ENCODE results near the gene SF3B6. TPM values are rescaled to one million over a fixed set of nuclear protein-coding genes. Genes with fewer than 3 reads are reported as not detected.
"Not testable (repeated sequence)": the region's sequence is repeated elsewhere in the genome, so short reads cannot be mapped to it uniquely, and the experiment has no call there.

The SF3B6 gene
- total RNA-seq, 1 donor from 2014 or later = 55.2 TPM

DNA sequence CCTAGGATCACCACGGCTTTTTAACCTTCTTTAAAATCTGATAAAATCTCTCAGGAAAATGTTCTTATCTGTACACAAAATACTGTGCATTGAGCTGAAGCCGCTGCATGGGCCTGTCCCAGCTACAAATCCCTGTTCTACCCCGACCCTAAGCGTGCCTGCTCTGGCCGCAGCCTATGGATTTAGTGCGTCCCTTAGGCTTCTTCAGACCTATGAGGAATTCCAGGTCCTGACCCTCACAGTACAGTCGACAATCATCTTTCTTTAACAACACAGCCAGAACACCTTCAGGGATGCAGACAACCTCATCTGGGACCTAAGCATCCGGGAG is 28.5 kb downstream of the SF3B6 start:
- no peak overlapping the region for H3K27ac ChIP-seq
- H3K4me1 ChIP-seq = peaks cover 17% of the 10 kb centered on the region
- H3K4me3 ChIP-seq = peak overlapping the region; percentile 81
- H3K36me3 ChIP-seq = no peaks in the 10 kb centered on the region
- intact Hi-C loops (cut with DNase I) = no loop called here
- ATAC-seq (no peak), DNase-seq (no peak)
- no peaks in the 10 kb centered on the region for H3K27me3 ChIP-seq
- TF ChIP-seq, protein P1, sequence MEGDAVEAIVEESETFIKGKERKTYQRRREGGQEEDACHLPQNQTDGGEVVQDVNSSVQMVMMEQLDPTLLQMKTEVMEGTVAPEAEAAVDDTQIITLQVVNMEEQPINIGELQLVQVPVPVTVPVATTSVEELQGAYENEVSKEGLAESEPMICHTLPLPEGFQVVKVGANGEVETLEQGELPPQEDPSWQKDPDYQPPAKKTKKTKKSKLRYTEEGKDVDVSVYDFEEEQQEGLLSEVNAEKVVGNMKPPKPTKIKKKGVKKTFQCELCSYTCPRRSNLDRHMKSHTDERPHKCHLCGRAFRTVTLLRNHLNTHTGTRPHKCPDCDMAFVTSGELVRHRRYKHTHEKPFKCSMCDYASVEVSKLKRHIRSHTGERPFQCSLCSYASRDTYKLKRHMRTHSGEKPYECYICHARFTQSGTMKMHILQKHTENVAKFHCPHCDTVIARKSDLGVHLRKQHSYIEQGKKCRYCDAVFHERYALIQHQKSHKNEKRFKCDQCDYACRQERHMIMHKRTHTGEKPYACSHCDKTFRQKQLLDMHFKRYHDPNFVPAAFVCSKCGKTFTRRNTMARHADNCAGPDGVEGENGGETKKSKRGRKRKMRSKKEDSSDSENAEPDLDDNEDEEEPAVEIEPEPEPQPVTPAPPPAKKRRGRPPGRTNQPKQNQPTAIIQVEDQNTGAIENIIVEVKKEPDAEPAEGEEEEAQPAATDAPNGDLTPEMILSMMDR (IDR thresholded peaks at IDR 0.05) = no peak
- H3K9me3 ChIP-seq = no peaks in the 10 kb centered on the region

DNA sequence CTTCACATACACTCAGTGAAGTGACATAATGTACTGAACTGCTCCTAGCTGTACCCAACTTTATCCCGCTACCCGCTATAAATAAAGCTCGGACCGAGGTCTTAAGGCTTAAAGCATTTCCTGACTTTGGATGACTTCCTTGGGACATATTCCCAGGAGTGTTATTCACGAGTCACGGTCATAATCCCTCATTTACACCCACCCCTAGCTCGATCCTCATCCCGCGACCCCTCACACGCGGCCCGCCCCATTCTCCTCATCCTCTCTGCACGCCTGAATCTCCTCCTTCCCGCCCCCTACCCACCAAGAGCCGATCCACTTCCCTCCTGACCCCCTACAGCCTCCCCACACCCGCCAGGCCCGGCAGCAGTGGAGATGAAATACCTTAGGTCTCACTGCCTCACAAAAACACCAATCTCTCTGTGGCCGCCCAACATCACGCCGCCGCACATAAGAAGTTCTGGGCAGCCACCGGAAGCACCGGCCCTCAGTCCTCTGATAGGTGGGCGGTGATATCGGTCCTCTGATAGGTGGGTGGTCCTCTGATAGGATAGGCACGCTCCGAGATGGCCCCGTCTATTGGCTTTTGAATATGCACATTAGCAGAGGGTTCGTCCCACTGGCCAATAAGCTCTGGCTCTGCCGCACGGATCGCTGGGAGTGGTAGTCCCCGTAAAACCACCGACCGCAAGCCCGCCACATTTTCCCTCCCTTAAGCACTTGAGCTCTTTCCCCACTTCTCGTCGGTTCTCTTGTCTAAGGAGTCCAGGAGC is 29.0 kb downstream of the SF3B6 start, which contains the start of gene WDCP:
Gene WDCP (minus strand): TSS at position 462 of the 773 bp plus-strand sequence. CDS start 7,897 bp downstream, outside the sequence.
- intact Hi-C loops (cut with DNase I) = no loop called here
- H3K4me3 ChIP-seq = peak within 1 kb of the TSS; percentile 81
- H3K36me3 ChIP-seq = no peaks in the 10 kb centered on the region
- H3K4me1 ChIP-seq = peaks cover 17% of the 10 kb centered on the region
- H3K9me3 ChIP-seq = no peaks in the 10 kb centered on the region
- H3K27me3 ChIP-seq = no peaks in the 10 kb centered on the region
- ATAC-seq = peak; percentile 99
- peak; percentile 95 for DNase-seq
- peak within 1 kb of the TSS; percentile 61 for H3K27ac ChIP-seq
- TF ChIP-seq, protein P1 (IDR thresholded peaks at IDR 0.05) = no peak

DNA sequence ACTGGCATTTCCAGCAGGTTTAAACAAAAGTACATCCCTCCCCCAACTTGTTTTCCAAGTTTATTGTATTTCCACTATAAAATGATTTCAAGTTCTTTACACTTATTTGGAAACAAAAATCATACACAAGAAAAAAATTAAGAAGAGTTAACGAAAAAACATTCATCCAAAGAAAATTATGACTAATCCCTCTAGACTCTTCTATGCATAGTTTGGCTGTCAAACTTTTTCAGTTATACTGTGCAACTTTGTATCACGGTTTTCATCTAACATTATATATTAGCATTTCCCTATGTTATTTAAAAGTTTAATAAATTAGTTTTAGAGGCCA is 29.6 kb downstream of the SF3B6 start:
- Histone ChIP-seq H3K4me1 (peaks cover 17% of the 10 kb centered on the region), H3K27me3 (no peaks in the 10 kb centered on the region), H3K4me3 (peak overlapping the region; percentile 81), H3K27ac (peak overlapping the region; percentile 61), H3K36me3 (no peaks in the 10 kb centered on the region), H3K9me3 (no peaks in the 10 kb centered on the region)
- intact Hi-C loops (cut with DNase I) = no loop called here
- ATAC-seq = no peak
- TF ChIP-seq, protein P1 (IDR thresholded peaks at IDR 0.05) = no peak
- no peak for DNase-seq

DNA sequence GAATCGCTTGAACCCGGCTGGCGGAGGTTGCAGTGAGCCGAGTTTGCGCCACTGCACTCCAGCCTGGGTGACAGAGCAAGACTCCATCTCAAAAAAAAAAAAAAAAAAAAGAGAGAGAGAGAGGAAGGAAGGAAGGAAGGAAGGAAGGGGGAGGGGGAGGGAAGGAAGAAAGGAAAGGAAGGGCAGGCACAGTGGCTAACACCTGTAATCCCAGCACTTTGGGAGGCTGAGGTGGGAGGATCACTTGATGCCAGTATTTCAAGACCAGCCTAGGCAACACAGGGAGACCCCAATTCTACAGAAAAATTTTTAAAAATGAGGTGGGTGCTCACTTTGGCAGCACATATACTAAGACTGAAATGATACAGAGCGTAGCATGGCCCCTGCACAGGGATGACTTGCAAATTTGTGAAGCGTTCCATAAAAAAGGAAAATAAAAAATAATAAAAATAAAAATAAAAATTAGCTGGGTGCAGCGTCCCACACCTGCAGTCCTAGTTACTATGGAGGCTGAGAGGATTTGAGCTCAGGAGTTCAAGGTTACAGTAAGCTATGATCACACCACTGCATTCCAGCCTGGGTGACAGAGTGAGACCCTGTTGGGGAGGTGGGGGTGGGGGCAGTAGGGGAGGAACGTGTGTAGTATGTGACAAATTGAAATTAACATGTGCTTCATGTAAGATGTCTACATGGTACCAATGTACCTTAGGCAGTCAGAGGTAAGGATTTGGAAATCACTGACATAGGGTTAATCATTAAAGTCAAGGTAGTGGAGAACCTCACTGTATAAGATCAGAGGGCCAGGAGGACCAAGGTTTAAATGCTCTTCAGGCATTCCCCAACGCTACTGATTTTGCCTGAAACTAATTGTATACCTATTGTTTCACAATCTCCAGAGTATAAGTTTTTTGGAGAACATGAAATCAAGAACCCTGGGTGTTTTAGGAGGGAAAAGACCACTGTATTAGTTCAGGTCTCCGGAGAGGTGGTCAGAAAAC is 30.3 kb downstream of the SF3B6 start:
- Histone ChIP-seq H3K4me1 (peaks cover 17% of the 10 kb centered on the region), H3K36me3 (no peaks in the 10 kb centered on the region), H3K27me3 (no peaks in the 10 kb centered on the region), H3K9me3 (no peaks in the 10 kb centered on the region), H3K4me3 (no peak overlapping the region), H3K27ac (no peak overlapping the region)
- ATAC-seq (no peak), DNase-seq (no peak)
- intact Hi-C loops (cut with DNase I) = no loop called here
- TF ChIP-seq, protein P1 (IDR thresholded peaks at IDR 0.05) = no peak

DNA sequence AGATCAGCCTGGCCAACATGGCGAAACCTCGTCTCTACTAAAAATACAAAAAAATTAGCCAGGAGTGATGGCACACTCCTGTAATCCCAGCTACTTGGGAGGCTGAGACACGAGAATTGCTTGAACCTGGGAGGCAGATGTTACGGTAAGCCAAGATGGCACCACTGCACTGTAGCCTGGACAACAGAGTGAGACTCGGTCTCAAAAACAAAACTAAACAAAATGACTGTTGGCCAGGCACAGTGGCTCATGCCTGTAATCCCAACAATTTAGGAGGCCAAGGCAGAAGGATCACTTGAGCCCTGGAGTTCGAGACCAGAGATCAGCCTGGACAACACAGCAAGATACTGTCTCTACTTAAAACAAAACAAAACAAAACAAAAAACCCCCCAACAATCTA is 33.0 kb downstream of the SF3B6 start:
- intact Hi-C loops (cut with DNase I); H3K4me3 ChIP-seq; DNase-seq; H3K9me3 ChIP-seq; ATAC-seq; H3K27me3 ChIP-seq; H3K27ac ChIP-seq; H3K4me1 ChIP-seq: not testable (repeated sequence)
- H3K36me3 ChIP-seq = peaks cover 13% of the 10 kb centered on the region

DNA sequence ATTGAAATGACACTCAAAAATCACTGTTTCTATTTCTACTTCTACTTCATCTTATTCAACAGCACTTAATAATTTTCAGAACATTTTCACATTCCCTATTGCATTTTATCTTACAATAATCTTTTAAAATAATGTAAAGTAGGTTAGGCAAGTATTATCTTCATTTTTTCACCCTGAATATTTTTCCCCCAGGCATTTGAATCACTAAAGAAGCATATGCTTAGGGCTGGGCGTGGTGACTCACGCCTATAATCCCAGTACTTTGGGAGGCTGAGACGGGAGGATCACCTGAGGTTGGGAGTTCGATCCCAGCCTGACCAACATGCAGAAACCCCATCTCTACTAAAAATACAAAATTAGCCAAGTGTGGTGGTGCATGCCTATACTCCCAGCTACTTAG is 35.6 kb downstream of the SF3B6 start:
- Histone ChIP-seq H3K36me3 (peaks cover 34% of the 10 kb centered on the region), H3K9me3 (no peaks in the 10 kb centered on the region), H3K27me3 (no peaks in the 10 kb centered on the region), H3K27ac (no peak overlapping the region), H3K4me3 (no peak overlapping the region), H3K4me1 (no peaks in the 10 kb centered on the region)
- TF ChIP-seq, protein P1 (IDR thresholded peaks at IDR 0.05) = no peak
- DNase-seq (no peak), ATAC-seq (no peak)
- intact Hi-C loops (cut with DNase I) = no loop called here

All from upper lobe of right lung (tissue), 1 donor.